ENCODE measurements around the gene CAMSAP3. TPM values are rescaled to one million over a fixed set of nuclear protein-coding genes. Genes with fewer than 3 reads are reported as not detected.

The CAMSAP3 gene
- total RNA-seq, 1 donor = not detected

DNA sequence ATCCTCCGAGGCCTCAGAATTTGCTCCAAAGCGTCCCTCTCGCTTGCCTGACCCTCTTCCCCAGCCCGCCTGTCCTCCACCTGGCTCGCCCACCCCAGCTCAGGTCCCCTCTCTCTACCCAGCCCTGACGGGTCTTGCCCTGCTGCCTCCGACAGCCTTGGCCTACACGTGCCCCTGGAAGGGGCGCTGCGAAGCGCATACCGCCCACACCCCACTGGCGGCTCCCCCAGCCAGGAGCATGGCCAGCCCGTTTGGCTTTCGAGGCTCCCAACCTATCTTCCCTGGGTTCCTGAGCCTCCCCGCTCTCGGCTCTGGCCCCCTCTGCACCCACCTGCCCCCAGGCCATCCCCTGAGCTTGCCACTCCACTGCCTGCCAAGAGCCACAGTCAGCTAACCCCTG, 29.1 kb downstream of the CAMSAP3 start:
- H3K27ac ChIP-seq (ENCODE audit: low read depth, low read length) = no peak overlapping the region
- no peak overlapping the region for H2AFZ ChIP-seq (ENCODE audit: low read length)
- no peak overlapping the region for H3K4me3 ChIP-seq (ENCODE audit: insufficient read depth, low read length)
- peaks cover 10% of the 10 kb centered on the region for H4K20me1 ChIP-seq (ENCODE audit: insufficient read depth, low read length)
- no peaks in the 10 kb centered on the region for H3K9me3 ChIP-seq (ENCODE audit: low read depth, low read length)
- TF ChIP-seq, protein P1, sequence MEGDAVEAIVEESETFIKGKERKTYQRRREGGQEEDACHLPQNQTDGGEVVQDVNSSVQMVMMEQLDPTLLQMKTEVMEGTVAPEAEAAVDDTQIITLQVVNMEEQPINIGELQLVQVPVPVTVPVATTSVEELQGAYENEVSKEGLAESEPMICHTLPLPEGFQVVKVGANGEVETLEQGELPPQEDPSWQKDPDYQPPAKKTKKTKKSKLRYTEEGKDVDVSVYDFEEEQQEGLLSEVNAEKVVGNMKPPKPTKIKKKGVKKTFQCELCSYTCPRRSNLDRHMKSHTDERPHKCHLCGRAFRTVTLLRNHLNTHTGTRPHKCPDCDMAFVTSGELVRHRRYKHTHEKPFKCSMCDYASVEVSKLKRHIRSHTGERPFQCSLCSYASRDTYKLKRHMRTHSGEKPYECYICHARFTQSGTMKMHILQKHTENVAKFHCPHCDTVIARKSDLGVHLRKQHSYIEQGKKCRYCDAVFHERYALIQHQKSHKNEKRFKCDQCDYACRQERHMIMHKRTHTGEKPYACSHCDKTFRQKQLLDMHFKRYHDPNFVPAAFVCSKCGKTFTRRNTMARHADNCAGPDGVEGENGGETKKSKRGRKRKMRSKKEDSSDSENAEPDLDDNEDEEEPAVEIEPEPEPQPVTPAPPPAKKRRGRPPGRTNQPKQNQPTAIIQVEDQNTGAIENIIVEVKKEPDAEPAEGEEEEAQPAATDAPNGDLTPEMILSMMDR (IDR thresholded peaks at IDR 0.05; ENCODE audit: extremely low read depth, low read depth, low read length) = no peak
- H3K4me1 ChIP-seq (ENCODE audit: insufficient read depth, low read length) = peaks cover 9% of the 10 kb centered on the region
- peaks cover 19% of the 10 kb centered on the region for H3K36me3 ChIP-seq (ENCODE audit: insufficient read depth, low read length)
- peaks cover 48% of the 10 kb centered on the region for H3K79me2 ChIP-seq (ENCODE audit: insufficient read depth, low read length)
- H3K27me3 ChIP-seq (ENCODE audit: insufficient read depth, low read length) = no peaks in the 10 kb centered on the region
- no peak overlapping the region for H3K4me2 ChIP-seq (ENCODE audit: insufficient read depth, low read length)
- no peak for DNase-seq (ENCODE audit: insufficient read length, low spot score, missing footprints)

- no peak for DNase-seq (ENCODE audit: insufficient read length, low spot score, missing footprints)
- H3K27ac ChIP-seq (ENCODE audit: low read depth, low read length) = no peak overlapping the region
- H3K4me3 ChIP-seq (ENCODE audit: insufficient read depth, low read length) = no peak overlapping the region
- H3K9me3 ChIP-seq (ENCODE audit: low read depth, low read length) = no peaks in the 10 kb centered on the region
- H3K27me3 ChIP-seq (ENCODE audit: insufficient read depth, low read length) = no peaks in the 10 kb centered on the region
- H2AFZ ChIP-seq (ENCODE audit: low read length) = no peak overlapping the region
- peaks cover 16% of the 10 kb centered on the region for H3K4me1 ChIP-seq (ENCODE audit: insufficient read depth, low read length)
- H3K4me2 ChIP-seq (ENCODE audit: insufficient read depth, low read length) = no peak overlapping the region
- H3K79me2 ChIP-seq (ENCODE audit: insufficient read depth, low read length) = peaks cover 58% of the 10 kb centered on the region
- H3K36me3 ChIP-seq (ENCODE audit: insufficient read depth, low read length) = peaks cover 19% of the 10 kb centered on the region
- peaks cover 10% of the 10 kb centered on the region for H4K20me1 ChIP-seq (ENCODE audit: insufficient read depth, low read length)
- TF ChIP-seq, protein P1 (IDR thresholded peaks at IDR 0.05; ENCODE audit: extremely low read depth, low read depth, low read length) = no peak
Measured at GRCh38 chr19:7625763-7626372, 30.2 kb downstream of the CAMSAP3 start.

DNA sequence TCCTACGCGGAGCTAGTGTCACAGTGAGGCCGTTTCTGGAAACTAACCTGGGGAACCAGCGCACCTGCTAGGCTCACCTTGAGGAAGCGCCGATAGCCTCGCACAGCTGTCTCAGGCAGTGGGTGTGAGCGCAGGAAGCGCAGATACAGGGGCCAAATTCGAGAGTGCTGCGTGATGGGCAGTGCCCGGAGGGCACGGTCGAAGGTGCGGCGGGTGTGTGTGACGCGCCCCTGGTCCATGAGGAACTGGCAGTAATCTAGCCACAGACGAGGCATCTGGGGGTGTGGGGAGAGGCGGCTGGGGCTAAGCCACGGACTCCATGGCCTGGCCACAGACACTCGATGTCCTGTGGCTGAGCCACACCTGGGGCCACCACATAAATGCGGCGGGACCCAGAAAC, 31.5 kb downstream of the CAMSAP3 start:
- Histone ChIP-seq H3K27ac (ENCODE audit: low read depth, low read length) (no peak overlapping the region), H3K27me3 (ENCODE audit: insufficient read depth, low read length) (no peaks in the 10 kb centered on the region), H3K36me3 (ENCODE audit: insufficient read depth, low read length) (peaks cover 11% of the 10 kb centered on the region), H3K4me2 (ENCODE audit: insufficient read depth, low read length) (no peak overlapping the region), H3K4me1 (ENCODE audit: insufficient read depth, low read length) (peaks cover 16% of the 10 kb centered on the region), H3K9me3 (ENCODE audit: low read depth, low read length) (no peaks in the 10 kb centered on the region), H4K20me1 (ENCODE audit: insufficient read depth, low read length) (peaks cover 10% of the 10 kb centered on the region), H3K4me3 (ENCODE audit: insufficient read depth, low read length) (no peak overlapping the region), H2AFZ (ENCODE audit: low read length) (no peak overlapping the region), H3K79me2 (ENCODE audit: insufficient read depth, low read length) (peaks cover 64% of the 10 kb centered on the region)
- TF ChIP-seq, protein P1 (IDR thresholded peaks at IDR 0.05; ENCODE audit: extremely low read depth, low read depth, low read length) = no peak
- DNase-seq (ENCODE audit: insufficient read length, low spot score, missing footprints) = peak; percentile 88

DNA sequence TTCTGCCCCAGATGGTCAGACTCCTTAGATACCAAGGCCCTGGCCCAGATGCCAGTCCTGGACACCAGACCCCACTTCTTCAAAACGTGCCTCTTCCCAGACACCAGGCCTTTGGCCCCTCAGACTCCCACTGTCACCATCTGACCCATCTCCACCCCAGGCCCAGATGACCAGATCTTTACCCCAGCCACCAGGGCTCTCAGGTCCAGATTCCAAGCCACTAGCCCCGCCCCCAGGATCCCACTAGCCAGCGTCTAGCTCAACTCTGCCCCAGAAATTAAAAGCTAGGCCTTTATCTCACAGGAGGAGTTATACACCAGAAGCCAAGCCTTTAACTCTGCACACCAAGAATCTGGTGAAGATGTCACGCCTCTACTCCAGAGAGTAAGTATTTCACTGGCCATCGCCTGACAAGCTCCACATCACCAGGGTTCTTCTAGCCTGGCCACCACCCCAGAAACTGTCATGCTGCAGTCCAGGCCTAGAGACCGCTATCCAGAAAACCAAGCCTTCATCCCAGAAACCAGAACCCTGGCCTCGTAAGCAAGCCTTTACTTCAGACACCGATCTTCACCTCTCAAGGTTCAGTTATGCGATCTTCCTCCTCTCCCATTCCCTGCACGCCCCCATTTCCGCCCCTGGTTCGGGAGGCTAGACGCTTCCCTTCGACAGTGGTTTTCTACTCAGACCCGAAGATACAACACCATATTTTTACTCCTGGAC, 33.1 kb downstream of the CAMSAP3 start:
- Histone ChIP-seq H3K4me3 (ENCODE audit: insufficient read depth, low read length) (peak overlapping the region; percentile 99), H3K4me1 (ENCODE audit: insufficient read depth, low read length) (peaks cover 16% of the 10 kb centered on the region), H2AFZ (ENCODE audit: low read length) (peak overlapping the region; percentile 94), H3K79me2 (ENCODE audit: insufficient read depth, low read length) (peaks cover 64% of the 10 kb centered on the region), H3K36me3 (ENCODE audit: insufficient read depth, low read length) (no peaks in the 10 kb centered on the region), H3K9me3 (ENCODE audit: low read depth, low read length) (no peaks in the 10 kb centered on the region), H3K27me3 (ENCODE audit: insufficient read depth, low read length) (no peaks in the 10 kb centered on the region), H3K27ac (ENCODE audit: low read depth, low read length) (peak overlapping the region; percentile 95), H3K4me2 (ENCODE audit: insufficient read depth, low read length) (peak overlapping the region; percentile 100), H4K20me1 (ENCODE audit: insufficient read depth, low read length) (peaks cover 10% of the 10 kb centered on the region)
- DNase-seq (ENCODE audit: insufficient read length, low spot score, missing footprints) = no peak
- TF ChIP-seq, protein P1 (IDR thresholded peaks at IDR 0.05; ENCODE audit: extremely low read depth, low read depth, low read length) = no peak

Data from osteoblast (primary cell).